C4-2B (cell line): ENCODE data around the gene FGFRL1.

Experiments used
- ZFX ChIP-seq: fragments of 450-650 bp; IDR thresholded peaks from 2 replicates; pipeline ENCODE4 v1.6.1; 2017
- TF ChIP-seq, protein P1 (sequence below): fragments of 450-650 bp; conservative IDR thresholded peaks from 2 replicates; pipeline ENCODE4 v1.5.1; 2017; ENCODE audit warnings: mild to moderate bottlenecking

DNA sequence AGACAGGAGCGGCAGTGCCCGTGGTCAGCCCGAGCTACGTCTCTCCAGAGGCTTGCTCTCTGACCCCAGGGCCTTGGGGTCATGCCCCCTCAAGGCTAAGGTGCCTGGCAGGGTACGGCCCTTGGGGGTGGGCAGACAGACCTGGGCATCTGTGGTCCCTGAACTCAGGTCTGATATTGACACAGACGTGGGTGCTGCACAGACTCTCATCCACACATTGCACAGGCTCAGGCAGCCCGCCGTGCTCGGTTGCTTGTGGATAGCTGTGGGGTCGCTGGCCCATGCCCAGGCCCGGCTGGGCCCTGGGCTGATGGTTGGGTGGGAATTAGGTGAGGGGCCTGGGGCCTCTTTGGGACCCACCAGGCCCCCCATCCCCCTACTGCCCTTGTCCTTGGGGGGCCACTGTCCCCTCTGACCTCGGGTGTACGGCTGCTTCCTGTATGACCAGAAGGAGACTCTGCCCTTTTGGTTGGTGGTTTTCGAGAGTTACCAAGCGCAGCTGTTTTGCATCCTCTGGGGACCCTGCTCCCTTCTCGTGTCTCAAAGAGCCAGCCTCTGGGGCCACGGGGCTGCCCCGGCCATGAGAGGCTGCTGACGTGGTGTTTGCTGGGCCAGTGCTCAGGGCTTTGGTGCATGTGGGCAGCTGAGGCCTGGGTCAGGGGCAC lies 10.1 kb downstream of the FGFRL1 start:
- TF ChIP-seq, protein P1, sequence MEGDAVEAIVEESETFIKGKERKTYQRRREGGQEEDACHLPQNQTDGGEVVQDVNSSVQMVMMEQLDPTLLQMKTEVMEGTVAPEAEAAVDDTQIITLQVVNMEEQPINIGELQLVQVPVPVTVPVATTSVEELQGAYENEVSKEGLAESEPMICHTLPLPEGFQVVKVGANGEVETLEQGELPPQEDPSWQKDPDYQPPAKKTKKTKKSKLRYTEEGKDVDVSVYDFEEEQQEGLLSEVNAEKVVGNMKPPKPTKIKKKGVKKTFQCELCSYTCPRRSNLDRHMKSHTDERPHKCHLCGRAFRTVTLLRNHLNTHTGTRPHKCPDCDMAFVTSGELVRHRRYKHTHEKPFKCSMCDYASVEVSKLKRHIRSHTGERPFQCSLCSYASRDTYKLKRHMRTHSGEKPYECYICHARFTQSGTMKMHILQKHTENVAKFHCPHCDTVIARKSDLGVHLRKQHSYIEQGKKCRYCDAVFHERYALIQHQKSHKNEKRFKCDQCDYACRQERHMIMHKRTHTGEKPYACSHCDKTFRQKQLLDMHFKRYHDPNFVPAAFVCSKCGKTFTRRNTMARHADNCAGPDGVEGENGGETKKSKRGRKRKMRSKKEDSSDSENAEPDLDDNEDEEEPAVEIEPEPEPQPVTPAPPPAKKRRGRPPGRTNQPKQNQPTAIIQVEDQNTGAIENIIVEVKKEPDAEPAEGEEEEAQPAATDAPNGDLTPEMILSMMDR = no peak
- TF ChIP-seq ZFX = no peak
